ENCODE measurements around the gene AGFG1.

AGFG1 gene

DNA sequence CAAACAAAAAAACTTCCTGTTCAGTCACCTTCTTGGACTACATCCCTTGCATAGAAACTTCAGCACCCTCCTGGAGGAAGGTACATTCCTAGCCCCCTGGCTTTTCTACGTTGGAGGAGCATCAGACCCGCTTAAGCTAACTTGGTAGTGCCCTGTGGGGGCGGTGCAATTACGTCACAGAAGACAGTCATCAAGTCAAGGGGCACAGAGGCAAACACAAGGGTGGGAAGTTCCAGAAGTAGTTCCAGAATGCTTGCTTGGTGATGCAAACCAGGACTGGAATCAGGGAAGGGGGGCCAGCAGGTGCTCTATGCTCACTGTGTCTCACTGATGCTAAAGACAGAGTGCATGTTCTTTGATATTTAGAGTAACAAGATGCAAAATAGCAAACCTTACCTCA, 15.2 kb upstream of the AGFG1 start:
- ATAC-seq: no peak
- TF ChIP-seq POU6F1 (CRISPR knock-in tag; IDR thresholded peaks at IDR 0.05; ENCODE audit: borderline replicate concordance, low read depth) (no peak), CREB5 (CRISPR knock-in tag; IDR thresholded peaks at IDR 0.05; ENCODE audit: low read depth) (no peak), CSDC2 (CRISPR knock-in tag; IDR thresholded peaks at IDR 0.05) (no peak), ZFP30 (CRISPR knock-in tag; IDR thresholded peaks at IDR 0.05) (no peak), ISL1 (CRISPR knock-in tag; IDR thresholded peaks at IDR 0.05) (no peak), TOX (CRISPR knock-in tag; IDR thresholded peaks at IDR 0.05; ENCODE audit: borderline replicate concordance) (no peak), PPARA (CRISPR knock-in tag; IDR thresholded peaks at IDR 0.05; ENCODE audit: borderline replicate concordance) (no peak), BACH2 (CRISPR knock-in tag; IDR thresholded peaks at IDR 0.05; ENCODE audit: borderline replicate concordance) (no peak), TCF4 (CRISPR knock-in tag; IDR thresholded peaks at IDR 0.05; ENCODE audit: borderline replicate concordance) (no peak), GLIS3 (CRISPR knock-in tag; IDR thresholded peaks at IDR 0.05) (no peak), ESRRG (CRISPR knock-in tag; IDR thresholded peaks at IDR 0.05) (no peak), OSR1 (CRISPR knock-in tag; IDR thresholded peaks at IDR 0.05) (no peak), ARNTL (CRISPR knock-in tag; IDR thresholded peaks at IDR 0.05; ENCODE audit: borderline replicate concordance, low read depth) (no peak), ZNF565 (CRISPR knock-in tag; conservative IDR thresholded peaks at IDR 0.05; ENCODE audit: low read depth) (no peak)
- TF ChIP-seq, protein P1, sequence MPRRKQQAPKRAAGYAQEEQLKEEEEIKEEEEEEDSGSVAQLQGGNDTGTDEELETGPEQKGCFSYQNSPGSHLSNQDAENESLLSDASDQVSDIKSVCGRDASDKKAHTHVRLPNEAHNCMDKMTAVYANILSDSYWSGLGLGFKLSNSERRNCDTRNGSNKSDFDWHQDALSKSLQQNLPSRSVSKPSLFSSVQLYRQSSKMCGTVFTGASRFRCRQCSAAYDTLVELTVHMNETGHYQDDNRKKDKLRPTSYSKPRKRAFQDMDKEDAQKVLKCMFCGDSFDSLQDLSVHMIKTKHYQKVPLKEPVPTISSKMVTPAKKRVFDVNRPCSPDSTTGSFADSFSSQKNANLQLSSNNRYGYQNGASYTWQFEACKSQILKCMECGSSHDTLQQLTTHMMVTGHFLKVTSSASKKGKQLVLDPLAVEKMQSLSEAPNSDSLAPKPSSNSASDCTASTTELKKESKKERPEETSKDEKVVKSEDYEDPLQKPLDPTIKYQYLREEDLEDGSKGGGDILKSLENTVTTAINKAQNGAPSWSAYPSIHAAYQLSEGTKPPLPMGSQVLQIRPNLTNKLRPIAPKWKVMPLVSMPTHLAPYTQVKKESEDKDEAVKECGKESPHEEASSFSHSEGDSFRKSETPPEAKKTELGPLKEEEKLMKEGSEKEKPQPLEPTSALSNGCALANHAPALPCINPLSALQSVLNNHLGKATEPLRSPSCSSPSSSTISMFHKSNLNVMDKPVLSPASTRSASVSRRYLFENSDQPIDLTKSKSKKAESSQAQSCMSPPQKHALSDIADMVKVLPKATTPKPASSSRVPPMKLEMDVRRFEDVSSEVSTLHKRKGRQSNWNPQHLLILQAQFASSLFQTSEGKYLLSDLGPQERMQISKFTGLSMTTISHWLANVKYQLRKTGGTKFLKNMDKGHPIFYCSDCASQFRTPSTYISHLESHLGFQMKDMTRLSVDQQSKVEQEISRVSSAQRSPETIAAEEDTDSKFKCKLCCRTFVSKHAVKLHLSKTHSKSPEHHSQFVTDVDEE (CRISPR knock-in tag; IDR thresholded peaks at IDR 0.05): no peak

DNA sequence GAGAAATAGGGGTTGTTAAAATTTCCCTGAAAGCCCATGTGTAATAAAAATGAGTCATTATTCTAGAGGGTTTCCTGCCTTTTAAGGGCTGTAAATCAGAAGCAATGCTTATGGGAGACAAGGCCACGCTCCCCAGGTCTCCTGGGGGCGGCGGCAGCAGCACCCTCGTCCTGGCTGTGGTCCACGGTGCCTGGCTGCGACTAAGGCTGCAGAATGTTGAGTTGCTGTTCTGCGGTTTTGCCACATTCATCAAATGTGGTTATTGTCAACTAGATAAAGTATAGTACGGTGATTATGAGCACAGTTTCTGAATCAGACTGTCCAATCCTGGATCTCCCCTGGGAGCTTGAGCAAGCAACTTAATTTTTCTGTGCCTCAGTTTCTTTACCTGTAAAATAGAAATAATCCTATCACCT, 11.9 kb upstream of the AGFG1 start:
- no peak for TF ChIP-seq ZNF565 (CRISPR knock-in tag; conservative IDR thresholded peaks at IDR 0.05; ENCODE audit: low read depth)
- TF ChIP-seq ZC3H10 (CRISPR knock-in tag; IDR thresholded peaks at IDR 0.05): no peak
- TF ChIP-seq, protein P1 (CRISPR knock-in tag; IDR thresholded peaks at IDR 0.05): no peak
- no peak for TF ChIP-seq ZNF70 (CRISPR knock-in tag; IDR thresholded peaks at IDR 0.05)
- no peak for TF ChIP-seq CSDC2 (CRISPR knock-in tag; IDR thresholded peaks at IDR 0.05)
- TF ChIP-seq, protein P2, sequence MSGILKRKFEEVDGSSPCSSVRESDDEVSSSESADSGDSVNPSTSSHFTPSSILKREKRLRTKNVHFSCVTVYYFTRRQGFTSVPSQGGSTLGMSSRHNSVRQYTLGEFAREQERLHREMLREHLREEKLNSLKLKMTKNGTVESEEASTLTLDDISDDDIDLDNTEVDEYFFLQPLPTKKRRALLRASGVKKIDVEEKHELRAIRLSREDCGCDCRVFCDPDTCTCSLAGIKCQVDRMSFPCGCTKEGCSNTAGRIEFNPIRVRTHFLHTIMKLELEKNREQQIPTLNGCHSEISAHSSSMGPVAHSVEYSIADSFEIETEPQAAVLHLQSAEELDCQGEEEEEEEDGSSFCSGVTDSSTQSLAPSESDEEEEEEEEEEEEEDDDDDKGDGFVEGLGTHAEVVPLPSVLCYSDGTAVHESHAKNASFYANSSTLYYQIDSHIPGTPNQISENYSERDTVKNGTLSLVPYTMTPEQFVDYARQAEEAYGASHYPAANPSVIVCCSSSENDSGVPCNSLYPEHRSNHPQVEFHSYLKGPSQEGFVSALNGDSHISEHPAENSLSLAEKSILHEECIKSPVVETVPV (CRISPR knock-in tag; IDR thresholded peaks at IDR 0.05): no peak
- peak; percentile 85; the same call in 1 of the 2 replicates for TF ChIP-seq PATZ1 (CRISPR knock-in tag; IDR thresholded peaks at IDR 0.05; ENCODE audit: borderline replicate concordance)
- TF ChIP-seq ISL1 (CRISPR knock-in tag; IDR thresholded peaks at IDR 0.05): peak; percentile 50; the same call in 1 of the 2 replicates
- TF ChIP-seq TOX (CRISPR knock-in tag; IDR thresholded peaks at IDR 0.05; ENCODE audit: borderline replicate concordance): no peak
- TF ChIP-seq ESRRG (CRISPR knock-in tag; IDR thresholded peaks at IDR 0.05): no peak
- no peak for TF ChIP-seq GLIS3 (CRISPR knock-in tag; IDR thresholded peaks at IDR 0.05)
- peak; percentile 79 for ATAC-seq
